HUDEP-2 (cell line): ENCODE results near the gene ATF2.

Experiments
- DNase-seq, 76 experiments: peaks; one replicate each; lab custom pipeline; 2025; ENCODE audit not compliant: unreplicated experiment in 76 of 76; lab: John Stamatoyannopoulos, UW

ATF2 gene

GRCh38 chr2:175030380-175031271, 137.4 kb downstream of the ATF2 start:
- peak in 32 of 76 experiments; percentile 1 to 47 (median 10) for DNase-seq

DNA sequence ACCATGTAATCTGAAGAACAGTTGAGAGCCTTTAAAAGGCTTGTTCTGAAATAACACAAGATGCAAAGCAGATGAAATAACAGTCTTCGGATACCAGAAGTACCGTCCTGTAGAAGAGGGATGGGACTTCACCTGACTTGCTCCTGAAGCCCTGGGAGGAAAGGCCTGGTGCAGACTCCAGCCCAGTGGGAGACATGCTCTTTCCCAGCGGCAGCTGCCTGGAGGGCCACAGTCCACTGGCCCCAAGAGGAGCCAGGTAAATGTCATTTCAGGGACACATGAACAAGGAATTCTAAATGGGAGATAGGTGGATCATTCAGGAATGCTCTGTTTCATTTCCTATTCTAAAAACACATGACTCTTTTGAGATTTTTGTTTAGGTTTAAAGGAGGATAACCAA, 140.2 kb downstream of the ATF2 start:
- DNase-seq = no peak

DNA sequence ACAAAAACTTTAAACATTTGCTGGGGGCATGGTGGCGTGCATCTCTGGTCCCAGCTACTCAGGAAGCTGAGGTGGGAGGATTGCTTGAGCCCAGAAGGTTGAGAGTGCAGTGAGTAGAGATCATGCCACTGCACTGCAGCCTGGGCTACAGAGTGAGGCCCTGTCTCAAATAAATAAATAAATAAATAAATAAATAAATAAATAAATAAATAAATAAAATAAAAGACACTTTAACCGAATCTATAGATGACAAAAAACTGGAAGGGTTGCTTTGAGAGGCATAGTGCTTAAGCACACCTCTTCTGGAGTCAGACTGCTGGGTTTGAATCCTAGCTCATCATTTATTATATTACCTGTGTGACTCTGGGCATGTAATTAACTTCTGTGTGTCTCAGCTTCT, 141.6 kb downstream of the ATF2 start:
- DNase-seq = no peak

DNA sequence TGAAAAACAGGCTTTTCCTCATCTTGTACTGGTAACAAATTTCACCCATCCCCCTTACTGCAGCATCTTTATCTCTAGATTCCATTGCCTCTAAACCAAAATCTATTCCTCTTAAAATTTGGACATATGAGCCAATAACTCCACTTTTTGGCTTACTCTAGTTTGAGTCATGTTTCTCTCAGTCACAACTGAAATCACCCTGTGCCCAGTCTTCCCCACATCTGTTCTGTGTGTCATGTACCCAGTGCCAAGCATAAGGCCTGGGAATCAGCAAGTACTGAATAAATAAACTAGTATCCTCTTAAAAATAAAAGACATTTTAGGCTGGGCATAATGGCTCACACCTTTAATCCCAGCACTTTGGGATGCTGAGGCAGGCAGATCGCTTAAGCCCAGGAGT, 142.1 kb downstream of the ATF2 start:
- DNase-seq = no peak

DNA sequence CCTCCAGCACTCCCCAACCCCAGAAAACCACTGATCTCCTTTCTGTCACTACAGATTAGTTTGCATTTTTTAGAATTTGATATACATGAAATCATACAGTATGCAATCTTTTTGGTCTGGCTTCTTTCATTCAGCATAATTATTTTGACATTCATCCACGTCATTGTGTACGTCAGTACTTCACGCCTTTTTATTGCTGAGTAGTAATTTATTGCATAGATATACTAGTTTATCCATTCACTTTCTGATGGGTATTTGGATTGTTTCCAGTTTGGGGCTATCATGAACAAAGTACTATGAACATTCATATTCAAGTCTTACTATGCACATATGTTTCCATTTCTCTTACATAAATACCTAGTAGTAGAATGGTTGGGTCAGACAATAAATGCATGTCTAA, 142.8 kb downstream of the ATF2 start:
- no peak for DNase-seq

GRCh38 chr2:175022923-175023322, 145.1 kb downstream of the ATF2 start:
- no peak for DNase-seq
